NCI-H226 (cell line): ENCODE data around the gene C10orf62.
"Not testable (repeated sequence)": the region's sequence is repeated elsewhere in the genome, so short reads cannot be mapped to it uniquely, and the experiment has no call there.

Experiments
- DNase-seq: peaks from one replicate; pipeline ENCODE4 v3.0.0-alpha.2; 2015

C10orf62 gene, protein sequence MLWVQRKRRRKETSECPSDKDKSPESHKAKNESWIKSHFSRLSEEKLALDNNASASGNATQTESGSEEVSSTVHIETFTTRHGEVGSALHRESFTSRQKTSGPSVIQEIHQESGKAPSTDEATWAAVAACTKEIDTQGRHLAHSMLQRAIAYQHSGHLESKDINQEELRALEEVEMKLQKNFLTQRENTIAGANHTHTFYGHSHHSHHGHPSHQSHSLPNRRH

DNA sequence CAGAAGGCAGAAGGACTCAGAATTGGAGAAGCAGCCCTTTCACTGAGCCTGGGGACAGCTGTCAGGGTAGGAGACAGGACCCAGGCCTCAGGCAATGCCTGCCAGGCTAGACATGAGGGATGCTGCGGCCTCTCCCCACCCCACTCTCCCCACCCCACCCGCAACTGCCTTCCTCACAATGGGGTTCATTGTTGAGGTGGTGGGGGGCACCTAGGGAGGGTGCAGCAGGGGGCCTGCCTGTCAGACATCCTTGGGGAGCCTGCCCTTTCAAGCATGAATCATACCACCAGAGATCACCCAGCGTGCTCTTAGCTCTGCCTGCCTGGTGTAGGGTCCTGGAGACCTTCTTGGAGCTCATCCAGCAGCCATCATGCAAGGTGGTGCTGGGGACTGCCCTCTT, at the start of gene C10orf62:
C10orf62 (plus strand) TSS at position 243 of the 400 bp plus-strand sequence. CDS start 177 bp downstream, outside the sequence.
- no peak for DNase-seq

DNA sequence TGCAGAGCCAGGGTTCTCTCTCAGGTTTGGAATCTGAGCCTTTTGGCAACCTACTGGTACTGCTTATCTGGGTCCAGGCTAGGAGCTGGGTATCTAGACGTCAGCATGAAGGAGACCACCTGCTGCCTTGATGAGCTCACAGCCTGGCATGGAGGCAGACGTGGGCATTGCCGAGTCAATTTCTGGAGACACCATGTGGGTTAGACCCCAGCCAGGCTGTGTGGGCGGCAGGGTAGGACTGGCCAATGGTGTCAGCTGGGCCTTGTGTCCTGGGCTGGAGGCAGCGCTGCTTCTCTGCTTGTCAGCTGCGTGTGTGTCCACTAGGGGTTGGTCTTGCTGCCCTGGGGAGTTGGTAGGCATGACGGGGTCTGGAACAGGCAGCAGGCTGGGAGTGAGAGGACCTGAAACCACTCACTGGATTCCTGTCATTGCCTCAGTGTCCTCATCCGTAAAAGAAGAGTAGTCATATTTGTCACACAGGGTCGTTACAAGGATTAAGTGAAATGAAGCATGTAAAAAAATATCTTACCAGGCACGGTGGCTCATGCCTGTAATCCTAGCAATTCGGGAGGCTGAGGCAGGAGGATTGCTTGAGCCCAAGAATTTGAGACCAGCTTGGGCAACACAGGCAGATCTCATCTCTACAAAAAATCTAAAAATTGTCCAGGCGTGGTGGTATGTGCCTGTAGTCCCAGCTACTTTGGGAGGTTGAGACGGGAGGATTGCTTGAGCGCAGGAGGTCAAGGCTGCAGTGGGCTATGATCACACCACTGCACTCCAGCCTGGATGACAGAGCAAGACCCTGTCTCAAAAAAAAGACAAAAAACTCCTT, 48.6 kb upstream of the C10orf62 start:
- DNase-seq: peak; percentile 91

DNA sequence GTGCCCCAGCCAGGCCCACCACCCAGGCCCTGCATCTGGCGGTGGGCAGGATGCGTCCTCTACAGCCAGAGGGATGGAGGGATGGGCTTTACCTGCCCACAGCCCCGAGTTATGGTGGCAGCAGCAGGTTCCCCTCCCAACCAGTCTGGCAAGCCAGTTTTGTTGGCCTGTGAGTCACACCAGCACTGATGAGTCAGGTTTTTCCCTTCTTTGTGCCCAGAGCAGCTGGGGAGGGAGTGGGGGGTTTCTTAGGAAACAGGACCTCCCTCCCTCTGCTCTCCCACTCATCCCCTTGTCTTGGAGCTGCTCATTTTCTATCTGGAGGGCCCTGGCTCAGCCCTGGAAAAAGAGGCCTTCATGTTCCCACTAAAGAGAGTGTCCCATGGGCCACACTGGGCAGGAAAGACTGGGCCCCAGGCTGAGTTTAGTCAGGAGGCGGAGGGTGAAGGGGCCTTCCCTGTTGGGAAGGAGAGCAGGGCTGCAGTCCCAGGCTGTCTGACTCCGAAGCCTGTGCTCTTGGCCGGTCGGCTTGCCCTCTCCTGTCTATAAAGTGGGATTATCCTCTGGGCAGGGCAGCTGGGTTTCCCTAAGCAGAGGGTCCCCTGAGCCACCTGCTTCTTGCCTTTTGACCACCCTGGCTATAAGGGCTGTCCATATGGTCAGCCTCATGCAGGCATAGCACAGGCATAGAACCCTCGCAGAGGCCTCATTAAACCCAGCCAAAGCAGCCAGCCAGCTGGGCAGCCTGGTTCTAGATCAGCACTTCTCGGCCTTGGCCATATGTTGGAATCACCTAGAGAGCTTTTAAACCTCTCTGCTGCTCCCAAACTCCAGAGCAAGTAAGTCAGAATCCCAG, 47.1 kb upstream of the C10orf62 start:
- DNase-seq: peak; percentile 96

DNA sequence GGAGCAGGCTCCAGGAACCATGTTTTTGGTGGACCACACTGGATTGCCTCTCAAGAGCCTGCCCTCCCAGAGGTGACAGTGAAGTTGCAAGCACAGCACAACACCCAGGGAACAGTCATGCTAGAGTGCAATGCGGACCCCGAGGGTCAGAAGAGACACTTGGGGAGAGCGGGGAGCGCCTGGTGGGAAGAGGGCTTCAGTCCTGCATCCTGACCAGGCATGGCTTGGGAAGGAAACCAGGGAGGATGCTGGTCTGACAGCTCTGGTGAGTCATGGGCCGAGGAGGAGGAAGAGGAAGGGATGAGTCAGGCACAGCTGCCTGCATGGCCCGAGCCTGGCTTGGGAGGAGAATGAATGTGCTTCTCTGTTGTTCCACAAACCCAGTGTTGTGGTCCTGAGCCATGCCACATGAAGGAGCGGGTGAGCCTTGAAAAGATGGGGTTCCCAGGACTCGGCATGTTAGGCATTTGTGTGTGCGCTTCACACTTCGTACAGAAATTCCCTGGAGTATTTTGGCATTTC, 46.4 kb upstream of the C10orf62 start:
- peak; percentile 97 for DNase-seq

DNA sequence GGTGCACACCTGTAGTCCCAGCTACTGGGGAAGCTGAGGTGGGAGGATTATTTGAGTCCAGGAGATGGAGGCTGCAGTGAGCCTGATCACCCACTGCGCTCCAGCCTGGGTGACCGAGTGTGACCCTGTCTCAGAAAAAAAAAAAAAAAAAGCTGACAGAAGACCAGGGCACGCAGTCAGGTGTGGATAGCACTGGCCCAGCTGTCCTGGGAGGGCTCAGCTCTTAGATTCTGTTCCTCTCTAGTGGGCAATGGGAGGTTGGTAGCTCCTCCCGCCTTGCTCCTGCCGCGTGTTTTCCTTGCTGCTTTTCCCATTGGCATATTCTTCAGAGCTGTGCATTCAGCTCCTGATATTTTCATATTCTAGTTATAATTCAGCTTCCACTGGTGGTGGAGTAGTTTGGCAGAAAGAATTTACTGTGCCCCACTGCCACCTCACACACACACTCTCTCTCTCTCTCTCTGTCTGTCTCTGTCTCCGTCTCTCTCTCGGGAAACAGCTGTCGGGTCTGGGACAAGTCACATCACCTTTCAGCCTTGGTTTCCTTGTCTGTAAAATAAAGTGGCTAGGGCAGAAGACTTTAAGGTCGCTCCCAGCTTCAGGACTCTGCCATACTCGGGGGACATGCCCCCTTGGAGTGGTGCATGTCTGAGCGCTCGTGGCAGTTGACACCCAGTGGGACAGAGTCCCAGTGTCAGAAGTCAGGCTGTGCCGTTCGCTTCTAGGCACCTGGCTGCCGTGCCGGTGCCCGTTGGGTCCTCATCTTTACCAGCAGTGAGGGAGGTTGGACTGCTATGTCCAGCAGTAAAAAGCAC, 42.9 kb upstream of the C10orf62 start:
- no peak for DNase-seq

DNA sequence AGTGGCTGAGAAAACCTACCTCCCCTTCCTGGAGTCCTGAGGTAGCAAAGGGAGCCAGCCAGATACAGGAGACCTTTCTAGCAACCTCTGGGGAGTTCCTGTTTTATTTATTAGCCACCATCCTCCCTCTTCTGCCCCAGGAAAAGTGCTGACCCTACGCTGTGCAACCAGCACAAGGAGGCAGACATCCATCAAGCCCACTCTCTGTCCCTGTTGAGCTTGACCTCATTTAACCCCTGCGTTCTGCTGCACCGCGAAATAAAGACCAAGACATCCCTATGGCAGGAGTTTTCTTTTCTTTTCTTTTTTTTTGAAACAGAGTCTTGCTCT, 42.3 kb upstream of the C10orf62 start:
- DNase-seq: no peak

DNA sequence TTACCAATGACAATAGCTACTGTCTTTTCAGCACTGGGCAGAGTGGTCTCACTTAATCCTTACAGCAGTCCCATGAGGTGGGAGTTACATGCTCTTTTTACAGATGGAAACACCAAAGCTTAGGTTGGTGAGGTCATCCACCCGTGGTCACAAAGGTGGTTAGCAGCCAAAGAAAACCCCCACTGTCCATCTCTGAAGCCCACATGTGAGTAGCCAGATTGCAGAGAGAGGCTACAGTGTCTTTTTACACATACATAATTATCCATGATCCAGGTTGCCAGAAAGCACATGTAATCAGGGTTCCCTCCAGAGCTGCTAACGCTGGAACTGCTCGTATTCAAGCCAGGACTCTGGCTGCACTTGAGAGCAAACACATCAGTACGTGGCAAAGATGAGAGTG, 41.6 kb upstream of the C10orf62 start:
- no peak for DNase-seq

DNA sequence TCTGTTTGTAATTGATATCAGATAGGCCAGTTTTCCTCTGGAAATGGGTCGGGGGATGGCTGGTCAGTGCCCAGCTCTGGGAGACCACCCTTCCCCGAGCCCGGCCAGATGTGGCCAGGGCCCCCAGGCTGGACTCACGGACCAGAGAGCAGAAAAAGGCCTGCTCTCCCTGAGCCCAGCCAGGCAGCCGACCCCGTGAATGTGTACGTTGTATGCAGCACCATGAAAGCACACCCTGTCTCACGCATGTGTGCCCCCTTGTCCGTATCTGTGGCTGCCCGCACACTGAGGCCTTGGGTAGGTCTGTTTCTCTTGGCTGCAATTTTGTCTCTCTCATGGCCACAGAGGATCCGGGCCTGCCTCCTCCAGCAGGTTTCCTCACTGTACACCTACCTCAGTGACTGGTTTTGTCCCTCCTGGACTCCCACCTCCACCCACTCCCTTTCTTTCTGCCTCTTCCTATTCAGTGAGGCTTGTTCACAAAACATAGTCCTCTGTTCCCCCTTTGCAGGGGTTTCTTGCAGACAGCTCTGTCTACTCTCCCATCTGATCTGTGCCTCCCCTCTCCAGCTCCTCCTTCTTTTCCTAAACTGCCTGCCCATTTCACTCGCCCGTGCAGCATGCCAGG, 40.6 kb upstream of the C10orf62 start:
- DNase-seq: no peak

DNA sequence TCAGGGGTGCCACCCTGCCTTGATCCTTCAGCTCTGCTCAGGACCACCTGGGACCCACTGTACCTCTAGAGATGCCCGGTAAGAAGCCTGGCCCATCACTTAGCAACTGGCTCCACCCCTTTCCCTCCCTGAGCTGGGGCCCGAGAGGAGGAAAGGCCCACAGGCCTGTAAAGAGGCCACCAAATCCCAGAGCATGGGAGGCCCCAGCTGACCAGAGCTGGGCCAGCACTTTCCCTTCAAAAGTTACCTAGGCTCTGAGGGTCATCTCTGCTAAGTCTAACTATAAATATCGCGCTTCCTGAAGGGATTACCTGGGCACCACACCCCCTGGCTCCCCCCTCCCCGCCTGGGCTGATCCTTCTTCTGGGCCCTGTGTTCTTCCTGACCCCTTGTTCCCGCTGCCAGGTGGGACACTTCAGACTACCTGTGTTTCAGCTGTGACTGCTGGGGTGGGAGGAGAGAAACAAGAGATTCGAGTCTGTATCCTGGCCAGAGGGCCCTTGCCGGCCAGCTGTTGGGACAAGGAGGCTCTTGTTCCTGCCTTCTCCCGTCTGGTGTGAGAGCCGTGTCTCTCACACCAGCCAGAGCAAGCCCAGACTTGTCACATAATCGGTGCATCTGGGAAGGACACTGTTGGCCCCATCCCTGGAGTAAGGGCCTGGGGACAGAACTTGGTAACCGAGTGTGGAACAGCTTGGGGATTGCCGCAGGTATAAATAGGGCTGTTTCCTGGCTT, 39.8 kb upstream of the C10orf62 start:
- no peak for DNase-seq

DNA sequence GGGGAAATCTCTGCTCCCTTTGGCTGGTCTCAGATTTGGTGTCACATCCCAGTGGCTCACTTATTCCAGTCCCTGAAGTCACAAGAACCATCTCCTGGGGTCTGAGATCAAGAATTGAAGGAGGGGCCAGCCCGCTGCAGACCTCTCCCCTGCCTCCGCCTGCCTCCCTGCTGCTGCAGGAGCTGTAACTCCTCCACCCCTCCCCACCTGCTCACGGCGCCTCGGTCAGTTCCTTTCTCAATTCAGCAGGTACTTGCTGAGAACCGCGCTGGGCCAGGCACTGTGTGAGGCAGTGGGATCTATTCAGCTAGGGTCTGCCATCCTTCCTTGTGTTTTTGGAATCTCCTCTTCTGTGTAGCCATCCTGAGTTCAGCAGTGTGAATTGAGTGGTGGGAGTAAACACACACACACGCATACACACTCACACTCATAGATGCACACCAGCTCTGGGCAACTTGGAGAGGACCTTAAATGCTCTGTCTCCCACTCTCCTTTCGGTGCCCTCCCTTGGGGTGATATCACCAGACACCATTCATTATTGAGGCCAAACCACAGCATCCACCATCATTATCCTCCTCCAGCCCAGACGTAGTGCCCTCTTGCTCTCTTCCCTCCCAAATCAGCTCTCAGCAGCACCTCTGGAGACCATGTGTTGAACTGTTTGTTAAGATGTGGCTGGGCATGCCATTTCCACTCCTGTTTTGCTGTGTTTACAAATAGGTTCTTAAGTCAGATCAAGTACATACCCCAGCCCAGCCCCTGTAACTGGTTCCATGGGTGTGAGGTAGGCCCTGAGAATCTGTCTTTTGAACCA, 39.0 kb upstream of the C10orf62 start:
- DNase-seq: no peak

DNA sequence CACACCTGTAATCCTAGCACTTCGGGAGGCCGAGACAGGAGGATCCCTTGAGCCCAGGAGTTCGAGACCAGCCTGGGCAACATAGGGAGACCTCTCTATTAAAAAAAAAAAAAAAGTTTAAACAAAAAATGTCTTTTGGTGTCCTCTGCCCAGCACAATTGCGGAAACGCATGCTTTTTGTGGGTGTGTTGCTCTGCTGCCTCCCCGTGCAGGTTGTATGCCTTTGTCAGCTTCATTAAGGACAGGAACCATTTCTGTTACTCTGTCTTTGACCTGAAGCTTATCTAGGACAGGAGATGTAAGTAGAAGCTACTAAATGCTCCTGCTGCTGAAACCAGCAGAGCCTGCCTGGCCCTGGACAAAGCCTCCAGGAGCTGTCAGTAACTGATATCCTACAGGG, 38.2 kb upstream of the C10orf62 start:
- no peak for DNase-seq

DNA sequence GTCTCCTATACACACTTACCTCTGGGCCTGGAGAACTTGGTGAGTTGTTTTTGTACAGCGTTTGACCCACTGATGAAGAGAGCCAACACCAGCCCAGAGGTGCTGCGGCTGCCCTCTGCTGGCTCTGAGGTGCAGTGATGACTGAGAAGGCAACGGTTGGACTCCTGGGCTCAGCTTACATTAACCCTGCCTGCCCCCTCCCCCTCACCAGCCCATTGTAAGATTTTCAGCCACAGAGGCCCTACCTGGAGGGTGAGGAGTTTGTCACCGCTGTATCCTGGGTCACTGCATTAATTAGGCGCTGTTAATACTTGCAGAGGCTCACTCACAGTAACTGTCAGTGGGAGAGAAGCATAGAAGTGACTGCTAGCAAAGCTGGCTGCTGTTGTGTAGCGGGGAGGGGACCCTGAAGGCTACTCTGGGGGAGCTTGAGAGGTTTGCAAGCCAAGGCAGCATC, 35.9 kb upstream of the C10orf62 start:
- peak; percentile 59 for DNase-seq

DNA sequence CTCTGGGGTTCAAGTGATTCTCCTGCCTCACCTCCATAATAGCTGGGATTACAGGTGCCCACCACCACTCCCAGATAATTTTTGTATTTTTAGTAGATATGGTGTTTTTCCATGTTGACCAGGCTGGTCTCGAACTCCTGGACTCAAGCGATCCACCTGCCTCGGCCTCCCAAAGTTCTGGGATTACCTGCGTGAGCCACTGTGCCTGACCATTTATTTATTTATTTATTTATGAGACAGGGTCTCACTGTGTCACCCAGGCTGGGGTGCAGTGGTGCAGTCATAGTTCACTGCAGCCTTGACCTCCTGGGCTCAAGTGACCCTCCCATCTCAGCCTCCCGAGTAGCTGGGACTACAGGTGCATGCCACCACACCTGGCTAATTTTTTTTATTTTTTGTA, 35.2 kb upstream of the C10orf62 start:
- DNase-seq: not testable (repeated sequence)

DNA sequence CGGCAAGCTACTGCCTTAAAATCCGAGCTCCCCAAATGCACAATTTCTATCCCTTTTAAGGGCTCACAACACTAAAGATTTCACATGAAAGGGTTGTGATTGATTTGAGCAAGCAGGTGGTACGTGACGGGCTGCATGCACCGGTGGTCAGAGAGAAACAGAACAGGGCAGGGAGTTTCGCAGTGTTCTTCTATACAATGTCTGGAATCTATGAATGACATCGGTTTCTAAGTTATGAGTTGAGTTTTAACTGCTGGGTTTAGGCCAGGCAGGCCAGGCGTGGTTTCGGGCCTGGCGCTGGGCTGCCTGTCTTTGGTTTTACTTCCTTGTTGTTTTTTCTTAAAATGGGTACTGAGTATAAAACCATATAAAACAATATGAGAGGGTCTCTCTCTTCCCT, 34.0 kb upstream of the C10orf62 start:
- not testable (repeated sequence) for DNase-seq

DNA sequence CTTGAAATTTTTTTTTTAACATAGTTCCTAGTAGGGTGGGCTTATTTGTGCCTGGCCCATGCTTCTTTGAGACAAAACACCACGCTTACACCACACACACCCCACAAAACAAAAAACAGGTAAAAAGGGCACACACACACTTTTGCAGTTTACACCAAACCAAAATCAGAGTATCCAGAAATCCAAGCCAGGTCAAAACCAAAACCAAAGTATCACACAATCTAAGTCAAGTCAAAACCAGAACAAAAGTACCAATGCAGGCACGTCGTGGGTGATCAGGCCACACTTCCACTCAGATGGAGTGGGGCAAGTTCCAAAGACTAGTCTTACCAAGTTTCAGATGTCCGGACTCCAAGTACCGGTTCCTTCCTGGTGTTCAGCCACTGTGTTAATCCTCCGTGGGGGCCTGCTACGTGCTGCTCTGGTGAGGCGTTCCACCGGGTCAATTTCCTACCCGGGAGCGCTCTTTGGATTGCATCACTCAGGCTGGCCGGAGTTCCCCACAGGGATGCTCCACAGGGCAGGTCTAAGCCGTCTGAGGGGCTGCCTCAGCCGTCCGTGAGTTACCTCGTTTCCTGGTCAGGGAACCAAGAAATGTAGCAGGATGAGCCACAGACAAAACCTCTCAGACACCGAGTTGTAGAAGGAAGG, 28.7 kb upstream of the C10orf62 start:
- DNase-seq: not testable (repeated sequence)

DNA sequence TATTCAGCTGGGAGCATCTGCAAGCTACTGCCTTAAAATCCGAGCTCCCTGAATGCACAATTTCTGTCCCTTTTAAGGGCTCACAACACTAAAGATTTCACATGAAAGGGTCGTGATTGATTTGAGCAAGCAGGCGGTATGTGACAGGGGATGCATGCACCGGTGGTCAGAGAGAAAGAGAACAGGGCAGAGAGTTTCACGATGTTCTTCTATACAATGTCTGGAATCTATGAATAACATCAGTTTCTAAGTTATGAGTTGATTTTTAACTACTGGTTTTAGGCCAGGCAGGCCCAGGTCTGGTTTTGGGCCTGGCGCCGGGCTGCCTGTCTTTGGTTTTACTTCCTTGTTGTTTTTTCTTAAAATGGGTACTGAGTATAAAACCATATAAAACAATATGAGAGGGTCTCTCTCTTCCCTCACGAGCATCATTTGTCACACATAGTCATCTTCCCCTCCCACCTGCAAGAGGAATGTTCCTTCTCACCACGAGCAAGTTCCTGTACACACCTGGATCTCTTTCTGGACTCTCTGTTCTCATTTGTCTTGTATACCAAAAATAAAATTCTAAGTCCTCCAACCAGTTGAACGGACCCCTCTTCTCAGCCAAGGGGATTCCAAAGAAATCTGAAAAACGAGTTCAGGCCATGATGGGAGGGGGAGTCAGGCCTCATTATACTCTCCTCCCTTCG, 28.0 kb upstream of the C10orf62 start:
- not testable (repeated sequence) for DNase-seq

DNA sequence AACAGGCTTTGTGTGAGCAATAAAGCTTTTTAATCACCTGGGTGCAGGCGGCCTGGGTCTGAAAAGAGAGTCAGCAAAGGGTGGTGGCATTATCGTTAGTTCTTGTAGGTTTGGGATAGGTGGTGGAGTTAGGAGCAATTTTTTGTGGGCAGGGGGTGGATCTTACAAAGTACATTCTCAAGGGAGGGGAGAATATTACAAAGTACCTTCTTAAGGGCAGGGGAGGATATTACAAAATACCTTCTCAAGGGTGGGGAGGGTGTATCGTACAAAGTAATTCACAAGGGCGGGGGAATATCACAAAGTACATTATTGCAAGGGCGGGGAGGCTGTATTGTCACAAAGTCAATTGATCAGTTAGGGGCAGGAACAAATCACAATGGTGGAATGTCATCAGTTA, 27.2 kb upstream of the C10orf62 start:
- DNase-seq: not testable (repeated sequence)

DNA sequence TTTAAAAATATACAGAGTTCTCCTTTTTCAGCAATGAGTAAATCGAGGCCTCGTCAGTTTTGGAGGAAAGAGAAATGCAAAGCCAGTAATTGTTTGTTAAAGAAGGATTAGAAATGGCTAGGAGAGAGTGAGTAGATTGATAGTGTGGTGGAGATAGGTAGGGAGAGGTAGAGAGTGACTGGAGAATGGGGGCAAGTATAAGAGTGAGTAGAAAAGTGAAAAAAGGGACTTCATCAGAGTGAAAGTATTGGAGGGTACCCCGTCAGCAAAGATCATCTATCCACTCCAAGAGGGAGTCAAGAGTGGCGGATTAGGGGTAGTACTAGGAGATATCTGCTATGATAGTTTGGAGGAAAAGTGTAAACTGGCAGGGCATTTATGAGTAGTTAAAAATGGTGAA, 26.2 kb upstream of the C10orf62 start:
- no peak for DNase-seq

DNA sequence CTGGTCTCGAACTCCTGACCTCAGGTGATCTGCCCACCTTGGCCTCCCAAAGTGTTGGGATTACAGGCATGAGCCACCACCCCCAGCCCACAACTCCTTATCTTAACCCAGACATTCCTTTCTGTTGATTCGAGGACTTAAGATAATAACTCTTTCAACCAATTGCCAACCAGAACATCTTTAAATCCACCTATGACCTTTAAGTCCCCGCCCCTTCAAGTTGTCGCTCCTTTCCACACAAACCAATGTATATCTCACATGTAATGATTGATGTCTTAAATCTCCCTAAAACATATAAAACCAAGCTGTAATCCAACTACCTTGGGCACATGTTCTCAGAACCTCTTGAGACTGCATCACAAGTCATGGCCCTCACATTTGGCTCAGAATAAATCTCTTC, 24.7 kb upstream of the C10orf62 start:
- peak; percentile 81 for DNase-seq
